Ascending aorta (tissue), 2 donors: Measurements from ENCODE around the gene TSTD2. TPM values are rescaled to one million over a fixed set of nuclear protein-coding genes. Genes with fewer than 3 reads are reported as not detected.
A peak's percentile ranks its signal among the peaks of the same experiment; 100 is the strongest.

Source experiments
- DNase-seq, 2 donors: peaks; one replicate each; pipeline ENCODE4 v3.0.0-alpha.2; 2019; ENCODE audit warnings: low spot score in 2 of 2
- H3K27ac ChIP-seq, 2 donors: fragments of 200-600 bp; sonication (generic); one replicate each; pipeline ENCODE4 v1.5.1; 2016 to 2017; ENCODE audit warnings: mild to moderate bottlenecking in 1 of 2
- H3K27me3 ChIP-seq: fragments of 200-600 bp; sonication (generic); one replicate; pipeline ENCODE4 v1.5.1; 2017
- H3K36me3 ChIP-seq, 2 donors: fragments of 200-600 bp; sonication (generic); one replicate each; pipeline ENCODE4 v1.5.1; 2016
- H3K4me1 ChIP-seq, 2 donors: fragments of 200-600 bp; sonication (generic); one replicate each; pipeline ENCODE4 v1.5.1; 2016 to 2017; ENCODE audit warnings: mild to moderate bottlenecking in 1 of 2
- H3K4me3 ChIP-seq, 2 donors: fragments of 200-600 bp; sonication (generic); one replicate each; pipeline ENCODE4 v1.5.1; 2016 to 2017; ENCODE audit warnings: mild to moderate bottlenecking in 1 of 2
- H3K9me3 ChIP-seq, 2 donors: fragments of 200-600 bp; sonication (generic); one replicate each; pipeline ENCODE4 v1.5.1; 2016
- intact Hi-C: fragments of 100-400 bp; cut with DNase I; formaldehyde crosslinking; loops from one replicate; pipeline ENCODE4 v1.15.1; 2023
- total RNA-seq: library from RNA; depleted of rRNA; stranded (reverse); fragments of >200 nt; gene quantifications from one replicate; pipeline ENCODE4 v1.1.0, GENCODE V29; 2016
- TF ChIP-seq, protein P1 (sequence below), 3 experiments: fragments of 200-600 bp in 2 of 3; fragments of 450-650 bp in 1 of 3; sonication (generic) in 2 of 3; IDR thresholded peaks; one replicate each; pipeline ENCODE4 v1.5.1; 2016 to 2019; ENCODE audit warnings: antibody characterized with exemption in 3 of 3, mild to moderate bottlenecking in 1 of 3, moderate library complexity in 1 of 3

The TSTD2 gene
- total RNA-seq, 1 donor from 2014 or later = 1.4 TPM

DNA sequence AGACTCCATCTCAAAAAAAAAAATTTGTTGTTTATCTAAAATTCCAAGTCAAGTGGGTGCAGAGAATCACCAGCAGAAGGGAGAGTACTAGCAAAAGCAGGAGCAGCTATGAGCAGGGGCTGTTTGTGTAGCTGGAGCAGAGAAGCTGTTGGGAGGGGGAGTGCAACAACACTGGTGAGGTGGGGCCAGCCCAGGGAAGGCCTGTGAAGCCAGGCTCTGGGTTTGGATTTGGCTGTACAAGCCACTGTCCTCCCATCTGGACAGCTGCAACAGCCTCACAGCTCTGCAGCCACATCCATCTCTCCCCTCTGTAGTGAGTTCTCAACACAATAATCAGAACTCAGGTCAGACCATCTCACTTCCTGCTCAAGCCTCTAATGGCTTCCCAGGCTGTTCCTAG lies 72.3 kb downstream of the TSTD2 start:
- H3K27me3 ChIP-seq = no peaks in the 10 kb centered on the region
- H3K36me3 ChIP-seq = peaks cover 11 to 14% of the 10 kb centered on the region in 2 donors
- no peak overlapping the region for H3K4me3 ChIP-seq
- peak overlapping the region in 1 of 2 donors; percentile 10 for H3K27ac ChIP-seq
- DNase-seq = peak in 1 of 2 donors; percentile 52
- TF ChIP-seq, protein P1, sequence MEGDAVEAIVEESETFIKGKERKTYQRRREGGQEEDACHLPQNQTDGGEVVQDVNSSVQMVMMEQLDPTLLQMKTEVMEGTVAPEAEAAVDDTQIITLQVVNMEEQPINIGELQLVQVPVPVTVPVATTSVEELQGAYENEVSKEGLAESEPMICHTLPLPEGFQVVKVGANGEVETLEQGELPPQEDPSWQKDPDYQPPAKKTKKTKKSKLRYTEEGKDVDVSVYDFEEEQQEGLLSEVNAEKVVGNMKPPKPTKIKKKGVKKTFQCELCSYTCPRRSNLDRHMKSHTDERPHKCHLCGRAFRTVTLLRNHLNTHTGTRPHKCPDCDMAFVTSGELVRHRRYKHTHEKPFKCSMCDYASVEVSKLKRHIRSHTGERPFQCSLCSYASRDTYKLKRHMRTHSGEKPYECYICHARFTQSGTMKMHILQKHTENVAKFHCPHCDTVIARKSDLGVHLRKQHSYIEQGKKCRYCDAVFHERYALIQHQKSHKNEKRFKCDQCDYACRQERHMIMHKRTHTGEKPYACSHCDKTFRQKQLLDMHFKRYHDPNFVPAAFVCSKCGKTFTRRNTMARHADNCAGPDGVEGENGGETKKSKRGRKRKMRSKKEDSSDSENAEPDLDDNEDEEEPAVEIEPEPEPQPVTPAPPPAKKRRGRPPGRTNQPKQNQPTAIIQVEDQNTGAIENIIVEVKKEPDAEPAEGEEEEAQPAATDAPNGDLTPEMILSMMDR (IDR thresholded peaks at IDR 0.05) = no peak
- no peaks in the 10 kb centered on the region for H3K9me3 ChIP-seq
- peaks cover 36 to 52% of the 10 kb centered on the region in 2 donors for H3K4me1 ChIP-seq
- intact Hi-C loops = no loop called here

DNA sequence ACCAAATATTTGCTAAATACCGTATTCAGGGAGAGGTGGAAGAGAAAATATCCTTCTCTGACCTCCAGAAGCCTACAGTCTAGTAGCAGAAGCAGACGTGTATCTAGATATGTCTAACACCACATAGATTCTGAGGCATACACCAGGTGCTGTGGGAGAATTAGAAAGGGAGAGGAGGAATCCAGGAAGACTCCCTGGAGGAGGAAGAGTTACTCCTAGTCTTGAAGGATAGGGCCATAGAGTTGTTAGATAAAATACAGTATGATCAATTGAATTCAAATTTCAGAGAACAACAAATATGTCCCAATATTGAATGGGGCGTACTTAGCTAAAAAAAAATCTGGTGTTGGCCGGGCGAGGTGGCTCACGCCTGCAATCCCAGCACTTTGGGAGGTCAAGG lies 73.0 kb downstream of the TSTD2 start:
- Histone ChIP-seq H3K36me3 (peaks cover 4 to 9% of the 10 kb centered on the region in 2 donors), H3K4me1 (peaks cover 40 to 59% of the 10 kb centered on the region in 2 donors), H3K27me3 (no peaks in the 10 kb centered on the region), H3K27ac (no peak overlapping the region), H3K9me3 (no peaks in the 10 kb centered on the region), H3K4me3 (no peak overlapping the region)
- TF ChIP-seq, protein P1 (IDR thresholded peaks at IDR 0.05) = no peak
- intact Hi-C loops = no loop called here
- peak in 1 of 2 donors; percentile 15 for DNase-seq

DNA sequence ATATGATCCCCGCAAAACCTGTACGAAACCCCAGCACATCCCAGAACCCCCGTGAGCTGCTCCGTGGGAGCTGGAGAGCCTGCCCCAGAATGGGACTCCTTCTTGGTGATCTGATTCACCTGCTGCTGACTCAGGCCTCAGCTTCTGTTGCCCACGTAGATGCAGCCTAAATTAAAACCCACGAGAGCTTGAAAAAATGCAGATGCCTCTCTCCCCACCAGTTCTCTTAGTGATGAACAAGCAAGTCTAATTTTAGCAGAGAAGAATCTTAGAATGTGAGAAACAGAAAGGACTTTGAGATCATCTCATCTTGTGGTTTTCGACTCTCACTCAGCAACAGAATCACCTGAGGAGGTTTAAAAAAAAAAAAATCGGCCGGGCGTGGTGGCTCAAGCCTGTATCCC lies 74.1 kb downstream of the TSTD2 start:
- H3K27me3 ChIP-seq = no peaks in the 10 kb centered on the region
- H3K27ac ChIP-seq = peak overlapping the region; percentile 98 to 99
- no peaks in the 10 kb centered on the region for H3K9me3 ChIP-seq
- TF ChIP-seq, protein P1 (IDR thresholded peaks at IDR 0.05) = no peak
- H3K36me3 ChIP-seq = peaks cover 1 to 6% of the 10 kb centered on the region in 2 donors
- no peak for DNase-seq
- intact Hi-C loops = loop anchor here (5.0 kb wide), 2 partner anchors 38 to 42 kb away; no protein-coding TSS in a partner anchor
- H3K4me3 ChIP-seq = no peak overlapping the region
- H3K4me1 ChIP-seq = peaks cover 38 to 57% of the 10 kb centered on the region in 2 donors

DNA sequence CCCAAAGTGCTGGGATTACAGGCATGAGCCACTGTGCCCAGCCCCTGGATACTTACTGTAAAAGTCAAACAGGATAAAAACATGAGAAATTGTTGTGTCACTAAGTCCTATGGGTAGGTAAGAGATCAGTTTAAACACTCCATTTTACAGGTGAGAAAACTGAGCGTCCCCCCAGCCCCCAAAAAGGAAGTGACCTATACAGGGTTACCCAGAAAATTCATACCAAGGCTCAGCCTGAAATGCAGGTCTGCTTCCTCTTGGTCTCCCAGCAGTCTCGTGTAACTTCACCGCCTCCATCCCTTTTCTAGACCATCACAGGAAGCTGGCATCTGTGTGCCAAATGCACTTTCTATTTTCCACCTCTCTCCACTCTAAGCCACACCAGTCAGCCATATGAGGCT lies 74.5 kb downstream of the TSTD2 start:
- Histone ChIP-seq H3K27ac (peak overlapping the region; percentile 98 to 99), H3K36me3 (peaks cover 6 to 10% of the 10 kb centered on the region in 2 donors), H3K27me3 (no peaks in the 10 kb centered on the region), H3K9me3 (no peaks in the 10 kb centered on the region), H3K4me1 (peaks cover 34 to 53% of the 10 kb centered on the region in 2 donors), H3K4me3 (no peak overlapping the region)
- intact Hi-C loops = loop anchor here (5.0 kb wide), 2 partner anchors 39 to 41 kb away; no protein-coding TSS in a partner anchor
- peak in 1 of 2 donors; percentile 58 for DNase-seq
- TF ChIP-seq, protein P1 (IDR thresholded peaks at IDR 0.05) = no peak

DNA sequence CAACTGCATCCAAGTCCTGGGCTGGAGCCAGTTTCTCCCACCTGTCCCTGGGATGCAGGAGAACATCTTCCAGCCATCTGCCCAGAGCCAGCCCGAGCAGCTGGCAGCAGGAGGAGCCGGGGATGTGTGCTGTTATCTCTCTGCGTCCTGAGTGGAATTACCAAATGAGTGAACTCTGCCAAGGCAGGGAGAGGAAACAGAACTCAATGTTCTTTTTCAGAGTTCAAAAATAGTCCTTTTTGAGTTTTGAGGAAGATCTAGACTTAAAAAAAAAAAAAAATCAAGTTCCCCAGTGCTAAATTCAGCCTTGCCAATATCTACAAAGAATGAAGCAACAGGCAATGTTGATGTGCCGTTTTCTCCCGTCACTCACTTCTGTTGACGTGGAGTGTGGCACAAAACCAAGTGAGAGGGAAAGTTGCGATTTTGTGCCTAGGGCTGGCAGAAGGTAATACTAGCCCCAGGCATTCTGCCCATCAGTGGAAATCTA lies 75.5 kb downstream of the TSTD2 start:
- H3K36me3 ChIP-seq = peaks cover 13 to 14% of the 10 kb centered on the region in 2 donors
- H3K4me3 ChIP-seq = peak overlapping the region in 1 of 2 donors; percentile 18
- TF ChIP-seq, protein P1 (IDR thresholded peaks at IDR 0.05) = no peak
- H3K9me3 ChIP-seq = no peaks in the 10 kb centered on the region
- H3K4me1 ChIP-seq = peaks cover 34 to 45% of the 10 kb centered on the region in 2 donors
- DNase-seq = peak; percentile 73 to 96
- intact Hi-C loops = loop anchor here (1.0 to 5.0 kb wide), 5 partner anchors 29 to 75 kb away; partner anchors contain the start of genes NCBP1, TMOD1 and TSTD2
- no peaks in the 10 kb centered on the region for H3K27me3 ChIP-seq
- peak overlapping the region; percentile 98 to 99 for H3K27ac ChIP-seq
